T47D (cell line): ENCODE data around the gene PTPRR.
A peak's percentile ranks its signal among the peaks of the same experiment; 100 is the strongest.

Experiments used
- DNase-seq, 2 experiments: peaks; one replicate each; pipeline versions ENCODE4 v3.0.0 to v3.0.0-alpha.2; 2011 to 2012; ENCODE audit warnings: low read depth in 1 of 2, low spot score in 1 of 2
- JUND ChIP-seq: IDR thresholded peaks from 2 replicates; pipeline ENCODE4 v1.6.1; 2012; ENCODE audit warnings: low read depth
- in situ Hi-C: cut with HindIII; loops from 2 replicates; pipeline ENCODE4 v1.10.0; 2016; ENCODE audit warnings: low sequenced_read_pairs, low pct_unique_long_range_greater_than_20kb

The PTPRR gene

DNA sequence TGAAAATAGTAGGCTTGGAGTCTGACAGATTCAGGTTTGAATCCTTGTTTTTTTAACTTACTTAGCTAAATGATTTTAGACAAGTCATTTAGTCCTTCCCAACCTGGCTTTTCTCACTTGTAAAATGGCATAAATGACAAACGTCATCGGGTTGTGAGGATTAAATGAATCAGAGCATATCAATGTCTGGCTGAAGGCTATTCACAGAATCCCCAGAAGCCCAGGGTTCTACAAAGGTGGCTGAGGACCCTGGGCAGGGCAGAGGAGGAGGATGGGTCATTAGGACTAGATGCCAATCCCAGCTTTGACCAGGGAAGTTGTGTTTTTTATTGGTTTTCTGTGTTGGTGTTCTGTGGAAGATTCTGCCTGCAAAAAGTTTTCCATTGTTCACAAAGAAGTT is 275.7 kb downstream of the PTPRR start:
- in situ Hi-C loops: no loop called here
- DNase-seq: no peak
- TF ChIP-seq JUND: no peak

DNA sequence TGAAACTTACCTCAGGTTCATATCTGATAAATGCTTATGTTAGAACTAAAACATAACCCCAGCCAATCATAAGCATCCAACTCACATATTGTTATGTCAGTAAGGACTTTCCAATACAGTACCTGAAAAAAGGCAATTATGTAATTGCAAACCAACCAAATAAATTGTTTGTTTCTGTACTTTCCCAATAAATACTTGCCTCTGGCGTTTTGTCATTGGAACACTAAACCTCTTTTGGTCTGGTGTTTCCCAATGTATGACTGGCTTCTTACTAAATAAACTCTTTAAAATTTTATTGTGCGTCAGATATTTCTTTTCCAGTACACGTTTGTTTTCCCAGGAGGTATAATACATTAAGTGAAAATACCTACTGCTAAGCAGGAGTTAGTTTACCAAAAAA is 276.6 kb downstream of the PTPRR start:
- TF ChIP-seq JUND: peak; percentile 69; the same call in 1 of the 2 replicates
- in situ Hi-C loops: no loop called here
- DNase-seq: peak; percentile 8 to 65

GRCh38 chr12:70641691-70642090 is 278.8 kb downstream of the PTPRR start:
- in situ Hi-C loops: no loop called here
- no peak for TF ChIP-seq JUND
- DNase-seq: no peak

- in situ Hi-C loops: no loop called here
- TF ChIP-seq JUND: no peak
- no peak for DNase-seq
Measured at GRCh38 chr12:70640901-70641300, 279.6 kb downstream of the PTPRR start.

DNA sequence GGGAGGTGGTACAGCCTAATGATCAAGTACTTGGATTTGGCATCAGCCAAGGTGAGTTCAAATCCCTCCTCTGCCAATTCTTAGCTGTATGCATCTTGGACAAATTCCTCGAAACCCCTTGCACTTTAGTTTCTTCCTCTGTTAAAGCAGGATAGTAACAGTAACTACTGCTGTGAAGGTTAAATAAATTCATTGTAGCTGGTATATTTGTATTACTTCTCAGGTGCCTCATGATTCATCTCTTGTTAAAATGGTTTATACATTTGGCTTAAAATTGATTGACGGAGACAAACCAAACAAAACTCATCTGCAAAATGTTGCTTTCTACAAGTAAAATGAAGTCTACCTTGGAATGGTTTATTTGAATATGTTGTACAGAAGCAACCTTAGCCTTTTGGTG is 281.0 kb downstream of the PTPRR start:
- no peak for TF ChIP-seq JUND
- DNase-seq: no peak

DNA sequence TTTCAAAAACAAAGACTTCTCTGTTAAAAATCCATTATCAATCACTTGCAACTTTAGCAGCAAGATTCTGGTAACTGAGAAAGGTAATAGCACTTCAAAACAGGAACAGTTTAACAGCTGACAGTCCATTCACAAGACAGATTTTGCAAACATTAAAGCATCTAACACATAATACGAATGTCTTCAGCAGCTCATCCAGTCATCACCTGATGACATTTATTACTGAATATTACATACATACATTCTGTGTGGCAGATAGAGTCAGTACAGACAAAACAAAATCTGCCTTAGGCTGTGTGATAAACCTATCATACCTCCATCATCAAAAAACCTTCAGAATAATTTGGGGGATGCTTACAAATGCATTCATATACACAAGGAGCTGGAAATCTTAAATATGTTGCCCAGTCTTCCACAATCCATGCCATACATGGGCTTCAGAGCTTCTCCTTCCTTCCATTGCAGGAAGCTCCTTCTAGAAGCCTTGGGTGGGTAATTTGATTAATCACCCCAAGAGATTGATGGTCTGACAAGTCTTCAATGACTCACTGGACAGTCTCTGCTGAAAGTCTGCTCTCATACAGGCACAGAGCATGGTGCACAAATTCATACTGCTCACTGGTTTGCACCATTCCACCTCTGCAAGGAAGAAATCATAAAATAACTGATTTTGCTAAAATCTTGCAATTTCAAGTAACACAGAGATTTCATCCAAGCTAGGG is 281.7 kb downstream of the PTPRR start:
- TF ChIP-seq JUND: no peak

More for the DNA sequence above, 281.0 kb downstream of the PTPRR start:
- in situ Hi-C loops: no loop called here

DNA sequence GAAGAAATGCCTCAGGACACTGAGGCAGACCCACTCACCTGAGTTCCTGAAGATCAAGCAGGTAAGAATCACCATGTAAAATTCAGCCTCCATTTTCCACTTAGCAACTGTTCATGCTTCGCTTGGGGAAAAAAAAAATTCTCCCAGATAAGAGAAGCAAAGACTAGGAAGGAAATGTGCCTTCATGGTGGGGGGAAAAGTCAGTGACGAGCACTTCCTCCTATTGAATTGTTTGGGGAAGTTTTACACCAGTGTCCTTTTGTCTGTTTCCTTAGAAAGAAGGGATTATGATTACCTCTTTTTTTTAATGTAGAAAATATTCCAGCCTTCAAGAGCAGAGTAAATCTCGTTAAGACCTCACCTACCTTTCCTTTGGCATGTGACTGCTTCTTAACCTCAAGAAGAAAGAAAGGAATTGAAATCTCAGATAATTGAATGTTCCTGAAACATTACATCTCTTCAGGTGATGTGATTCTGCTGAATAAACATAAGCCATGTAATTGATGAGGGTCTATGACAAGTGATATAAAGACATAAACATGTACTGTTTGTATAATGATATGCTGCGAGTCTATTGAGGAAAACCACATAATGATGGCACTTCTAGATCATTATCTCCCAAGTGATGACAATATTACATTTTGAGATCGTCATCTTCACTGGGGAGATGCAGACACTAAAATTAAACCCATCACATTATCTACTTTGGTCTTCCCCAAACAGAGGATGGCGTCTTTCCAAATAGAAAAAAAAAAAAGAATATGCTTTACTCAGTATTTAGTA is 283.0 kb downstream of the PTPRR start, which contains the start of gene PTPRB:
PTPRB (minus strand) TSS at position 127 of the 783 bp plus-strand sequence; CDS start at position 93, 34 bp downstream.
- no peak for TF ChIP-seq JUND
- in situ Hi-C loops: no loop called here
- no peak for DNase-seq

More for the DNA sequence above, 281.7 kb downstream of the PTPRR start:
- in situ Hi-C loops: no loop called here
- DNase-seq: no peak

DNA sequence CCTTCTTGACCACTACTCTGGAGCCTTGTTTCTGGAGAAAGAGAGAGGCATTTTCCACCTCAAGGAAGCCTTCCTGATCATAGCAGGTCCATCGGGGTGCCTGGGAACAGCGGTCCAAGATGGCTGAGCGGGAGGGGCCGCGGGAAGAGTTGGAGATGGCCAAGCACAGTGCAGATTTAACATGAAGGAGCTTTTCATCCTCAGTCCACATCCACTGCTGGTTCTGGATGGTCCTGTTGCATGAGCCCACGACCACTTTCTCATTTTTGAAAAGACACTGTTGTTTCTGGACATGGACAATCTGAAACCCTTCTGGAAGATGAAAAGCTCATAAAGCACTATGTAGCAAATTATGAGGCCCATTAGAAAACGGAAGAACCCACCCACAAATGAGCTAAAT is 284.8 kb downstream of the PTPRR start:
- no peak for DNase-seq
- in situ Hi-C loops: no loop called here
- TF ChIP-seq JUND: no peak

GRCh38 chr12:70628701-70629480 is 291.6 kb downstream of the PTPRR start:
- no peak for TF ChIP-seq JUND
- DNase-seq: no peak
- in situ Hi-C loops: no loop called here

DNA sequence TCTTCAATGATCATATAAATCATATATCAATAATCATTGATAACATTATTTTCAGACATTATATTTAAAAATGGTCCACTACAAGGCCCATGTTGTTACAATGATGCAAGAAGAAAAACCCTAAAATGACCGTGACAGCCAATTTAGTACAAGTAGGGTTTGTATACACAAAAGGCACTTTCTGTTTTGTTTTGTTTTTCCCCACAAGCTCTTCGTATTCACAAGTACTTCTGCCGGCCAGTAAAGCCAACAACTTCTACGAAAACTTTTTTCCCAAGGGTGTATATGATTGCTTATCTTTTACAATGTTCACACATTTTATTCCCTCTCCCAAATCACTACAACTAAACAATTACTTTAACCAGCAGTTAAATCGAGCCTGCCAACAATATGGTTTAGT is 292.9 kb downstream of the PTPRR start:
- in situ Hi-C loops: no loop called here
- no peak for DNase-seq
- no peak for TF ChIP-seq JUND

DNA sequence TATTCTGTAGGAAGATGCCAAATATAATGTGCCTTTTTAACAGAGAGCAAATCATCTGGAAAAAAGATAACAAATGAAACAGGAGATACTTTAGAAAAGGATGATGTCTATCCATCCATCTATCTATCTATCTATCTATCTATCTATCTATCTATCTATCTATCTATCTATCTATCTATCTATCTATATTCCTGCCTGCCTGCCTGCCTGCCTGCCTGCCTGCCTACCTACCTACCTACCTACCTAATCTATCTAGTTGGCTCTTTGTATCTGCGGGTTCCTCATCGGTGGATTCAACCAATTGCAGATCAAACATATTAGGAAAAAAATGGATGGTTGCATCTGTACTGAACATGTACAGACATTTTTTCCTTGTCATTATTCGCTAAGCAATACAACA is 294.4 kb downstream of the PTPRR start:
- in situ Hi-C loops: no loop called here
- no peak for TF ChIP-seq JUND
- no peak for DNase-seq

GRCh38 chr12:70619471-70620152 is 300.9 kb downstream of the PTPRR start:
- no peak for DNase-seq
- in situ Hi-C loops: no loop called here
- no peak for TF ChIP-seq JUND

GRCh38 chr12:70618371-70618770 is 302.2 kb downstream of the PTPRR start:
- TF ChIP-seq JUND: no peak
- DNase-seq: no peak
- in situ Hi-C loops: no loop called here
